Liver (tissue), 2 donors: Measurements from ENCODE around the gene CHN2.

Source experiments
- CTCF ChIP-seq: fragments of 150-350 bp; IDR thresholded peaks from 2 replicates; pipeline ENCODE4 v1.5.1; 2017; ENCODE audit warnings: improper control_type of control experiment, low read depth, low read length; ENCODE audit not compliant: missing input control
- MAX ChIP-seq: IDR thresholded peaks from 2 replicates; pipeline ENCODE4 v1.6.1; 2016; ENCODE audit warnings: antibody characterized with exemption
- donor health status: healthy.

DNA sequence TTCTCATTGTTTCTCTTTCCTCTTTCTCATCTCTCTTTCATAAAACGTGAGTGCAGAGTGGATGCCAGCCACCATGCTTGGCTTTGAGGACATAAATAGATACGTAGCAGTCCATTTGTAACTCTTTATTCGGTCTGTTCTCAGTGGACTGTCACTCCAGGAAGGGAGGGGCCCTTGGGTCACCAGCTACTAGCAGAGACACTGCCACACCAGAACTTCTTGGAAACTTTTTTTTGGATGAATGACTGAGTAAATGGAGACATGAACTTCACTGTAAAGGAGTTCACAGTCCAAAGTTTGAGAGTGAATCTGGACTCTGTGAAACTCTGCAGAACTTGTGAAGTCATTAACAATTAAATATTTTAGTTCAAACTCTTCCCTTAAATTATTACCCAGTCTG, 20.2 kb downstream of the CHN2 start:
- TF ChIP-seq CTCF: no peak
- no peak for TF ChIP-seq MAX
